Adipose tissue (tissue), 3 donors: ENCODE measurements around the gene TTC6. TPM values are rescaled to one million over a fixed set of nuclear protein-coding genes. Genes with fewer than 3 reads are reported as not detected.

Source experiments
- H3K27ac ChIP-seq: one replicate; pipeline ENCODE4 v1.5.1; 2013; ENCODE audit warnings: low read depth, low read length
- WGBS, 3 donors: extraction: QIAGEN DNeasy Blood & Tissue Kit; methylation state at CpG; one replicate each; pipeline ENCODE4 v1.1.7; 2013; 5-methylcytosine and 5-hydroxymethylcytosine counted together
- polyA plus RNA-seq, 3 donors: library from polyadenylated mRNA; stranded (reverse); fragments of 200-250 nt; gene quantifications; one replicate each; pipeline ENCODE4 v1.2.3, GENCODE V29; 2013
- donor health status: healthy with polysubstance abuse.
- donor health status: Bipolar disorder and iron deficiency.
- donor health status: healthy.

The TTC6 gene
- polyA plus RNA-seq, 3 donors, result 0.51 TPM; not detected in 2

DNA sequence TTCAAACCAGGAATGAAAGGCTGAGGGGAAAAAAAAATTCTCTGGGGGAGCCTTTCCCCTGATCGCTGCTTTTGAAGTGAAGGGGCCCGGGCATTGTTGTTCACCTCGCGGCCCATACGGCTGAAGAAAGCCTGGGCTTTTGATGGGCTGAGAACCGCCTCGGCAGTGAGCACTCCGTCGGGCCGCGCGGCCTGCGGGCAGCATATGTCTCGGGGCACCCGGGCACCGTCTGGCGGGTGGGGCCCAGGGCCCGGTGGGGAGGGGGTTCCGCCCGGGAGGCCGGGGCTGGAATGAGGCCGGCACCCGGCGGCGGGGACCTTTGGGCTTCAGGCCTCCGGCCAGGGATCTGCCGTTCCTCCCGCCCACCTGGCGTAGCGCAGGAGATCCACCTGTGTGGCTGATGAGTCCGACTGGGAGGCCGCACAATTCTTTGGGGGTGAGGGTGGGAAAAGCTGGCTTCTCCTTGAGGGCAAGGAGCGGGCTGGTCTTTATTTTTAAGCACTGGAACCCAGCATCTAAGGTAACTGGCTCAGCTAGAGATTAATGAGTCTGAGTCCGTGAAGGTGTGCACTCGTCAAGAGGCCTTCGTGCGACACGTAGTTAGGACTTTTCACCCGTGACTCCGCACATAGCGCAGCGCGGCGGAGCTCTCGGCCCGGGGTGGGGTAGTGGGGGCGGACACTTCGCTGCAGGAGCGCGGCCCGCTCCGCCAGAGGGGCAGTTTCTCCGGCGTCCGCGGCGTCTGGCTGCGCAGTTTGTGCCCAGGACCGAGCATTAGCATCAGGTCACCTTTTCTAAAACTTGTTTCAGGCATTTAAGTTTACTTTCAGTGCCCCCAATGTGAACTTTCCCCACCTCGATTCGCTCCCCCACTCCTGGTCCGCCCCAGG lies 11.0 kb upstream of the TTC6 start:
- WGBS, 3 donors, result 6 to 7% (median 6%) methylated on average over 57 to 62 of the region's 62 CpGs
- no peak overlapping the region for H3K27ac ChIP-seq

DNA sequence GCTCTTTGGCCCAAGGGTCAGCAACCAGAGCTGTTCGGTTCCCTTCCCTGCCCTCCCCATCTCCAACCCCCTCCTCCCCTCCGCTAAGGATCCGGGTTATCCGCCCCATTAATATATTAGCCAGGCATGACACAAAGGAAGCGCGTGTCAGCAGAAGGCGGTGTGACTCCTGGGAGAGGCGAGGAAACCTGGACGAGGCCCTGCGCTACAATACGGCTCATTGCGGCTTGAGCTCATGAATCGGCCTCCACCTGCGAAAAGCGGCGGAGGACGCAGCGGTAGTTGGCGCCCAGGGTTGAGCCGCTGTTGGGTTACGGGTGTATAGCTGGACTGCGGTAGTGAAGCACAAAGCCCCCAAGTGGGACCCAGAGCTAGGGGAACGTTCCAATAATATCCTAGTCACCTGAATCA lies 10.3 kb upstream of the TTC6 start:
- WGBS, 3 donors, result 10 to 14% (median 11%) methylated on average over 23 of the region's 23 CpGs
- H3K27ac ChIP-seq, result no peak overlapping the region

DNA sequence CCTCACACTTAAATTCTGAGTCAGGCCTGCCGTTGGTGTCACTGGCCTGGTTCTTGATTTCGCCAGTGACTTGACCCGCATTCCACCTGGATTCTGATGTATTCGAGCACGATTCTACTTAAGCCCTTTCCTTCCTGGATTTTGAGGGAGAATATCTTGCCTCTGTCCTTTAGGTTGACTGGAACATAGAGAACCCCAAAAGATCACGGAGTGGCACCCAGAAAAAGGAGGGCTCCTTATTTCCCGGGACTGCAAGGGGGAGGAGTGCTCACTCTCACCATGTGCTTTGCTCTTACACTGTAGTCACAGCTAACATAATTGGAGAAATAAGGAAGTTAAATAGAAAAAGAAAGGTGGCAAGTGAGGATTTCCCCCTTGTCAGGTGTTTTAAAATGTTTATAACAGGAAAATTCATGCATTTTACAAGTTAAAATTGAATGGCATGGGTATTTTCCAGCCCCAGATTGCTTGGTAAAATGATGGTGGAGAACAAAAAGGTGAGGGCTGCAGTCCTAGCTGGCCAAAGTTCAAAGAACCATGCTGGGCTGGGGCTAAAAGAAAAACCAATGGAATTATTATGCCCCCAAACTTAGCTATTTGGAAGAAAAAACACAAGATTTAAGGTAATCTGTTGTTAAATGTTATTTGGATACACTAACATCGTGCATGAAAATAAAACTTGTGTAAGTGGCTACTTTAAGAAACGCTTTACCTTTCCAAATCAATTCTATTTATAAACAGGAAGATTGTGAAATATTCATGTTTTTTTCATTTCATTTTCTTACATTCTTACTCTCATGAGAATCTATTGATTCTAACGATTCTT lies 9.2 kb upstream of the TTC6 start:
- no peak overlapping the region for H3K27ac ChIP-seq
- WGBS, 3 donors, result 10 to 28% (median 10%) methylated on average over 10 of the region's 10 CpGs

DNA sequence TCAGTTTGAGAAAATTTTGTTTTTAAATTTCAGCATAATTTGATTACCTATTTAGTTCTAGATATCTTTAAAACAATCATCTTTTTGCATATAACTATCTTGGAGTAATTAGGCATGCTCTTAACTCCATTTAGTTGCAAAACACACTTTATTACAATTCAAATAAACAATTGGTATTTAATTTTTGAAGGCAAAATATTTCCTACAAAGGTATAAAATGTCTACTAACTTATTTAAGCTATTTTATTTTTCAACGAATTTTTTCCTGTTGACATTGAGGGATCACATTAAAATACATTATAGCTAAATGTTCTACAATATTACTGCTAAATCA lies 8.7 kb upstream of the TTC6 start:
- 3 to 8% (median 5%) methylated on average over 1 of the region's 1 CpG for WGBS, 3 donors
- no peak overlapping the region for H3K27ac ChIP-seq

DNA sequence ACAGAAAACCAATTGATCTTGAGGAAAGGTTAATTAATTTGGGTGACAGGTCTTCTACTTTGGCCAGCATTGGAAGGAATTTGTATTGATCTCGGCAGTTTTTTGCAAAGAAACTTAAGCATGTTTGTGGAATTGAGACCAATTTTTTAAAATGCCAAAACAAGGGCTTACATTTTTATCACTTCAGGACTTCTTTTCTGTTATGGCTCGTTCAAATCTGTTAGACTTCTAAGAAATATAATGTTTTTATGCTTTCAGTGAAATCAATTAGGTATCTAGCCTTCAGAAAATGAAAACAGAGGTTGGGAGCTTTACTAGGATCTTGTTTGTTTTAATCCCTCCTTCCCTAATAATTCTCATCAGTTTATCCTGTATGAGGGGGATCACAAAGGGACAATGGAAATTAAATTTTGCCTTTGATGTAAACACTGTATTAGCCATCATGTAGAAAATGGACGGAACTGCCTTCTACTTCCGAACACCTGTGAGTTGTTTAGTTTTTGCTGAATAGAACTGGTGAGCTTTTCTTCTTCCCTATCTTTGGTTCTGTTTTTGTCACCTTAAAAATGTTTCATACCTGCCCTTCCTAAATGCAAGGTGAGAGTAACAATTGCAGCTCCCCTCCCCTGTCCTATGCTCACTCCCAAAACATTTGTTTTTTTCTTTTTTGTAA lies 8.2 kb upstream of the TTC6 start:
- H3K27ac ChIP-seq, result no peak overlapping the region
- 13 to 16% (median 15%) methylated on average over 4 of the region's 4 CpGs for WGBS, 3 donors

DNA sequence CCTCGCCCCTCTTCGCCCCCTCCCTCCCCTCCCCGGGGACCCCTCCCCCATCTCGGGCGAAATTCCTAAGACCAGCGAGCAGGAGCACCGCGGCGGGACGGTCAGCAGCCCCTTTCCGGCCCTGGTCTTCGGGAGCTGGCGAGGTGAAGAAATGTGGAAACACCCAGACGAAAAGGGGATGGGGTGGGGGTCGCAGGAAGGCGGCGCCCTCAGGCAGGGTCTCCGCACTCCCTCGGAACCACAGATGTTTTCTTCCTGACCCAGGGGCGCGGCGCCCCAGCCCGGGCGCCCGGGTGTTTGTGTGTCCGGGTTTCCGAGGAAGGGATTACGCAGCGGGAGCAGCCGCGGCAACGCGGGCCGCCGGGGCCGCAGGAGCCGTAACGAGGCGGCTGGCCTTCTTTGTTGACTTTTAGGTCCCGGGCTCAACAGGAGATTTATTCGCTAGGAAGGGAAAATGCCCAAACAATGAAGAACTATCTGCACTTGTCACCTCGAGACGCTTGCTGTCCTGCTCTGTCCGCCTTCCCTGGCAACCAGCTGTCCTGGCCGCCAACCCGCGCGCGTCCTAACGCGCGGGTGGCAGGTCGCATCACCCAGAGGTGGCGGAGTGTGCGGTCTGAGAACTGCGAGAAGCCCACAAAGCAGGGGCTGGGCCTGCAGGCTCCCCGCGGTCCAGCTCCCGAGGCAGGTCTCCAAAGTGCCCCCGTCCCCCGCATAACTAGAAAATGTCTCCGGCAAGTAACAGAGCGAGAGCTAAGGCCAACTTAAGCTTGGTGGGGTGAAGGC lies 7.4 kb upstream of the TTC6 start:
- H3K27ac ChIP-seq, result no peak overlapping the region
- 4 to 6% (median 6%) methylated on average over 60 to 63 of the region's 63 CpGs for WGBS, 3 donors

DNA sequence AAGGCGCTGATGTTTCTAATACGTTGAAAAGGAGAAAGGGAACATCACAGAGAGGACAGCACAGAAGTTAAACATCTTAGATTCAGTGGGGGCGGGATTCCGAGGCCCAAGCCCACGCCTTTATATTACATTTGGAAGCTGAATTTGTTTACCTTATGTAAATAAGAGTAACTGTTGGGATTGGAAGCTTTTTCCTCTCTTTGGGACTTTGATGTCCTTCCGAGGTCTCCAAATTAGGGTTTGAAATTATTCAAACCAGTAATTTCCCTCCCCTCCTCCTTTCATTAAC lies 6.8 kb upstream of the TTC6 start:
- WGBS, 3 donors, result 19 to 30% (median 22%) methylated on average over 6 of the region's 6 CpGs
- no peak overlapping the region for H3K27ac ChIP-seq

DNA sequence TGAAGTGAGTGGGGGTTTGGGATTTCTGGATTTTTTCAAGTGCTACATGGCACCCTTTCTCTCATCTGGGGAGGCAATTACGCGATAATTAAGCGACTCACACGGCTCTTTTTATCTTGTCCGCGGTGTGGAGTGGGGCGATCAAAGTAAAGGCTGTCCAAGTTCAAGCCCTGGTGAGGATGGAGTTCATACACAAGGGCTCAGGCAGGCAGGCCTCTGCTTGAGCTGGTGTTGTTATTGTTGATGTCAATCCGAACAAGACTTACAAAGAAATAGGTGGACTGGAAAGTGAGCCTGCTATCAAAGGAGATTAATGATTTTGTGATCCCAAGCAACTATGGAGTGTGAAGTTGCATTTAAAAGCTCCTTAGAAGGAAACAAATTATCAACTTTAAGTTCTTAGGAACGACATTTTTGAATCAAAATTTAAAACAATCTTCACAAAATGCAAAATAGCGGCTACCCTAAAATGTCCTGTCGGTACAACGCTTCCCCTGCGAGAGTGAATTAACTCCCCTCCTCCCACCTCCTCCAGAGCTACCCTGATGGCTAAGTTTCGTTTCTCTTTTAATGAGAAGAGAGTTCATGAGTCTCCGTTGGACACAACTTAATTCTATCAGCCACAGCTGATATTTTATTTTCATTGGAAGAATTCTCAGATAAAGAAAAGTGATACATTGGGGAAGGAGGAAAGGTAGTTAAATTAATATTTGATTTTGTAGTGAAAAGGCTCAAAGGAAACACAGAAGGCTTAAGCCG lies 6.3 kb upstream of the TTC6 start:
- 11 to 35% (median 17%) methylated on average over 16 of the region's 16 CpGs for WGBS, 3 donors

DNA sequence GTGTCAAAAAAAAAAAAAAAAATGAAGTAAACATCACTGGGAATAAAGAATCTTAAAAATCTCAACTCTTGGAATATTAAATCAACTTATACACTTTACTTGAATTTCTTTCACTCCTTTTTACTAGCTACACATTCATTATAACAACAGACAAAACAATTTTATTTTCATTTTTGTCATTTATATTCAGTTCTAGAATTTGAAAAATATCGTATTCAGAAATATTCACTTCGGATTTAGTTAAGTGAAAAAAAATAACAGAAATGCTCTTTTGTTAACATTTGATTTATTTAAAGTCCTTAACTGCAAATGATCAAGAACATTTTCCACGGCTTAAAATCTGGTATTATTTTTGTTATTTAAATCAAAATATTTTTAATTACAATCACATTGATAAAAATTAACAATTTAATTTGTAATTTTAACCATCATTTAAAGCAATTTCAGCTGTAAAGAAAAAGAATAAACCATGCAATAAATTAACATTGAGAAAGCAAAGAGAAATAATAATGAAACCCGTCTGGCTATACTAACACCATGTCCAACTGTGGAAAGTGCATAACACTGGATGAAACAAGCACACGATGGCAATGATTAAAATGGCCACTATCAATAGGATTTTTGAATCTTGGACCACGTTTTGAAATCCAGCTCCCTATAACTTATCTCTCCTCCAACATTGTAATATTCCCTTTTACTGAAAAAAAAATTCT lies 5.6 kb upstream of the TTC6 start:
- WGBS, 3 donors, result 17 to 51% (median 18%) methylated on average over 6 of the region's 6 CpGs
- no peak overlapping the region for H3K27ac ChIP-seq

More for the DNA sequence above, 6.3 kb upstream of the TTC6 start:
- H3K27ac ChIP-seq, result no peak overlapping the region

DNA sequence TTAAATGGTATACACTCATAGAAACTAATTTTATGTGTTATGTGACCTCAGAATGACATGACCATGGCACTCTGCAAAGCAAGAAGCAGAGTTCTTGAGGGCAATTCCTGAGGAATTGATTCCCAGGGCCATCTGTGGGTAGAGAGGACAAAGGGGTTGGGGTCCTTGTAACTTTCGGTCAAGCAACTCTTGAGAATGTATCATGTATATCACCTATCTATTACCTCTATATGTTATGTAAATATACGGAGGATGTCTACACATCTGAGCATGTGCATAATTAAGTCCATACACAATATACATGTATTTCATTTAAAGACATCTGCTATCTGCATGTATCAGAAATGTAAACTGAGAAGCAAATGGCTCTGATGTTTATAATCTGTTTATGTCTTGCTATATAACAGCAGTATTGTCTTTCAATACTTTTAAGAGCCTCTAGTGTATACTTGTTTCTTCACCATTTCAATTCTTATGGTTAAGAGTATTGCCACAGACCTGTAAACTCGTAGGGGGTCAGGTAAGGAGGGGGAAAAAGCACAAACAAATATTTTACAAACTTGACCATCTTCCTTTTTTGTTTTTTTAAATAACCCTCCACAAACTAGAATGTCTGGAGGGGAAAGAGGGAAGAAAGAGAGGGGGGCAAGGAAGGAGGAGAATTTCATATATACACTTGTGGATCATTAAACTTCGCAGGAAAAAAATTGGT lies 4.8 kb upstream of the TTC6 start:
- no peak overlapping the region for H3K27ac ChIP-seq
- 13 to 50% (median 16%) methylated on average over 4 of the region's 4 CpGs for WGBS, 3 donors

DNA sequence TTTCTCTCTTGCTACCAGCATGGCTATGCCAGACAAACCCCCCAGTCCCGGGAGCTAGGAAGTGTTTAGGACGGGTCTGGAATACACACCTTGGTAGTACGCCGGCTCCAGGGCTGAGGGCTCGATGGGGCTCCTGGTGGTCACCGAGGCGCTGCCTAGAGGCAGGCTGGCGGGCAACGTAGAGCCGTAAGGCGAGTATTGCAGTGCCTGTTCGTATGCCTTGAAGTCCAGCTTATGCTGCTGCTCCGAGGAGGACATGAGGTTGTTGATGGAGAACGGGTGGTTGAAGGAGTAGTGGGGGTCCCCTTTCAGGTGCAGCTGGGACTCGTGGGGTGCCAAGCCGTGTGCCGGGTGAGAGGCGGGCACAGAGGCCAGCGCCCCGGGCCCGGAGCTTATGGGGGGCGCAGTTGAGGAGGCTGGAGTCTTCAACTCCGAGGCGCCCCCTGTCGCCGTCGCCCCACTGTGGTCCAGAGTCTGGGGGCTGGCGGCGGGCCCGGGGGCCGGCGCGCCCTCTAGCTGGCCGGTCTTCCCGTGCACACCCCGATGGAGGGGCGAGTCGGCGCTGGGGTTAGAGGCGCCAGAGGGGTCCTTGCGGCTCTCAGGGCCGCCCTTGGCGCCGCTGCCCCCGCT lies 4.0 kb upstream of the TTC6 start:
- no peak overlapping the region for H3K27ac ChIP-seq
- 4 to 17% (median 5%) methylated on average over 28 to 45 of the region's 45 CpGs for WGBS, 3 donors

DNA sequence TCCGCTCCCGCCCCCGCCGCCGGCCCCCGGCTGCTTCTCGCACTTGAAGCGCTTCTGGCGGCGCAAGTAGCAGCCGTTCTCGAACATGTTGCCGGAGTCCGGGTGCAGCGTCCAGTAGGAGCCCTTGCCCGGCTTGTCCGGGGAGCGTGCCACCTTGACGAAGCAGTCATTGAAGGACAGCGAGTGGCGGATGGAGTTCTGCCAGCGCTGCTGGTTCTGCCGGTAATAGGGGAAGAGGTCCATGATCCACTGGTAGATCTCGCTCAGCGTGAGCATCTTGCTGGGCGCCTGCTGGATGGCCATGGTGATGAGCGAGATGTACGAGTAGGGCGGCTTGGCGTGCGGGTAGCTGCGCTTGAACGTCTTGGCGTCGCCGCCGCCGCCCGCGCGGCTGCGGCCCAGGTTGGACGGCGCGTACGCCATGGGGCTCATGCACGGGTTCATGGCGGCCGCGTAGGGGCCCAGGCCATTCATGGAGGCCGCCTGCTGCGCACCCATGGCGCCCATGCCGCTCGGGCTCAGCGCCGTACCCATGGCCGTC lies 3.4 kb upstream of the TTC6 start:
- no peak overlapping the region for H3K27ac ChIP-seq
- 5 to 7% (median 7%) methylated on average over 56 to 58 of the region's 58 CpGs for WGBS, 3 donors

DNA sequence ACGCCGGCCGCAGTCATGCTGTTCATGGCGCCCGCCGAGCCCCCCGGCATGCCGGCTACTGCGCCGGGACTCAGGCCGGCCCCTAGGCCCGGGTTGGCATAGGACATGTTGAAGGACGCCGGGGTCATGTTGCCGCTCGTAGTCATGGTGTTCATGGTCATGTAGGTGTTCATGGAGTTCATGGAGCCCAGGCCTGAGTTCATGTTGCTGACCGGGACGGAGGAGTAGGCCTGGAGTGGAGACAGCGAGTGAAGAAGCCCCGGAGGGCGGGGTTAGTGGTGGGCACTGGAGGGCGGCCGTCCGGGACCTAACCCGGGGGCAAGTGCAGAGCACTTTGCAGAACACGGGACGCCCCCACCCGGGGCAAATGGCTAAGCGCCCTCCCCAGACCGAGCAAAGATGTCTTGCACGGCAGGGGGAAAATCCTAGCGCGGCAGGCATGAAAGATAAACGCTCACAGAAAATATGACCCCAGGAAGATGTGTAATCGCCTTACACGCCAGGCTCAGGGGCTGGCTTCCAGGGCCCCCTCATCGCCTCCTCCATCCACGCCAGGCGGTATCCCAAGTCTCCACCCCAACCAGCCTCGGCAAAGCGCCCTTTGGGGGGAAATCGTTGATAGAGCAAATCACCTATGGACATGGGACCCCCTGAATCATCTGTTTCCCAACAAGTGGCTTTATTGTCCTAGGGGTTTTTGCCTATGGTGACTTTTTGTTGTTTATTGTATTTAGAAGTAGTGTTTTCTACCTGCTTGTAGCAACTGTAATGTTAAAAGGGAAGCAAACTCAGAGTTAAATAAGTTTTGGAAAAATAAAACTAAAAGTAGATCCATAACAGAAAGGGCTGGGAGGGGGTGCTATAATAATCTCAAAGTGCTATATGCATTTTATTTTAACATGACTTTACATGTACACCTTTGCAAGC lies 2.7 kb upstream of the TTC6 start:
- H3K27ac ChIP-seq, result no peak overlapping the region
- 8 to 18% (median 10%) methylated on average over 40 to 42 of the region's 42 CpGs for WGBS, 3 donors

DNA sequence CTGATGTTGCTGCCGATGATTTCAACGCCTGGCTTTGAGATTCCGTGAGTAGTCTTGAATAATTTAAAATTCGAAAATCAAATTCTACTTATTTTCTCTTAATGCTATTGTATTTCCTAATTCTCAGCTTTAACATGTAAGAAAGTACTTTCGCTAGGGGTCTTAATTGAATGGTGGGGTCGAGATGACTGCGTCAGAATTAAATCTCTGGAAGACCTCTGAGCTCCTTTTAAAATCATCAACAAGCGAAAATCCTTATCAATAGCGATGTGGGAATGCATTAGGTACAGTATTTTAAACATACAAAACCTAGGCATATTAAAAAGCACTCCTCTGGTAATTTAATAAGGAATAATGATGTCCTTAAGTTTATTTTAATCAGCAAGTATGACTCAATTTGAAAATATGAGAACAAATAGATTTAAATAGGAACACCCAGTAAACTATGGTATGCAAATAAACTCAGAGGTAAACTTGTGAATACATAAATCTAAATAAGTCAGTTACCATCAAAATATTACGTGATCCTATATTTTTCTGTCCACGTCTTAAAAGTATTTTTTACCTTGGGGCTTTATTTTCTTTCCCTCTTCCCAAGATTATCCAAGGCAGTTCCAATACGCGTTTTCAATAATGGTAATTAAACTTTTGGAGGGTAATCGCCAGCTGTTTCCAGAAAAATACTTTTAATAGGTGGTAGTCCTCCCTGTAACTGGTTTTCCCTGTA lies 1.8 kb upstream of the TTC6 start:
- 17 to 23% (median 17%) methylated on average over 14 of the region's 14 CpGs for WGBS, 3 donors
- no peak overlapping the region for H3K27ac ChIP-seq
